GM19043 (cell line): Measurements from ENCODE around the gene FRY.
A peak's percentile ranks its signal among the peaks of the same experiment; 100 is the strongest.
"Not testable (repeated sequence)": the region's sequence is repeated elsewhere in the genome, so short reads cannot be mapped to it uniquely, and the experiment has no call there.

Experiments used
- ATAC-seq: cut with Tn5 transposase; IDR thresholded peaks from one replicate; pipeline ENCODE4 v1.9.1; 2021; ENCODE audit warnings: low read depth; ENCODE audit not compliant: unreplicated experiment

Gene FRY

GRCh38 chr13:32039528-32039927 is 8.0 kb downstream of the FRY start:
- no peak for ATAC-seq

DNA sequence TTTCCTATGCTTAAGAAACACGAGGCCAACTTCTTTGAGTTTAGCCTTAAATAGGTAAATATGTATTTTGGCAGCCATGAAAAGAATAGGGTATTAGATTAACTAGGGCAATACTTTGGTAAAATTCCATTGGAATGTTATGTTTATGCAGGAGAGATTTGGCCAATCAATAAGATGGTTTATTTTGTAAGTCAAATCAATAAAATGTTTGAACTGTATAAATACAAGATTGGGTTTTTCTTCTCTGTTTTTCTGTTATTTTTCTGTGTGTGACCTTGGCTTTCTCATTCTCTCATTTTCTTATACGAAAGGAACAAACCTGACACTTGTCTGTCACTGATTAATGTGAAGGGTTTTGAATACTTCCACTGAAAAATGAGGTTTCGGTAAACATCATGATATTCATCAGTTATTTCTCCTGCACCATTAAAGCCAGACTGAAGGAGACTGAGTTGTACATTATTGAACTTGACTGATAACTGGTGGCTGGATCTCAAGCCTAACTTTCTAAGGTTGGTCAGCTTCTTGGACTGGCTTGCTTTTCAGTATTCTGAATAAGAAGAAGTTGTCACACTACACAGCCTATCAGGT is 8.6 kb downstream of the FRY start:
- no peak for ATAC-seq

GRCh38 chr13:32040689-32041088 is 9.1 kb downstream of the FRY start:
- no peak for ATAC-seq

- ATAC-seq = peak; percentile 68
Measured at GRCh38 chr13:32041429-32041828, 9.9 kb downstream of the FRY start.

GRCh38 chr13:32042551-32042950 is 11.0 kb downstream of the FRY start:
- ATAC-seq = no peak

DNA sequence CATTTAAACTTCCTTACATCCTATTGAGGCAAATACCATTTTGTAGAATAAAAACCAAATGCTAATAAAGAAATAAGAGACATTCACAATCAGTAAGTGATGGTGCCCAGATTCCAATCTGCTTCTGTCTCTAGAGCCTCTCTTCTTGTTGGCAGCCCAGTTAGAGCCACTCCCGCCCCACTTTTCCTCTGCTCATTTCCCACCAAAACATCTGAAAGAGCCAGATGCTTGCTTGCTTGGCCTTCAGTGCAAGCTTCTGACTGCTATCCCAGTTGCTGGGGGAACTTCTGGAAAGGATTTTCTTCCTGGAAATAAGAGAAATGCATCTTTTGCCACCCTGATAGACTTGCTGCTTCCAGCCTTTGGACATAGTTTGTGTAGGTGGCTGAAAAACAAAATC is 12.9 kb downstream of the FRY start:
- ATAC-seq = no peak

GRCh38 chr13:32045537-32045936 is 14.0 kb downstream of the FRY start:
- no peak for ATAC-seq

DNA sequence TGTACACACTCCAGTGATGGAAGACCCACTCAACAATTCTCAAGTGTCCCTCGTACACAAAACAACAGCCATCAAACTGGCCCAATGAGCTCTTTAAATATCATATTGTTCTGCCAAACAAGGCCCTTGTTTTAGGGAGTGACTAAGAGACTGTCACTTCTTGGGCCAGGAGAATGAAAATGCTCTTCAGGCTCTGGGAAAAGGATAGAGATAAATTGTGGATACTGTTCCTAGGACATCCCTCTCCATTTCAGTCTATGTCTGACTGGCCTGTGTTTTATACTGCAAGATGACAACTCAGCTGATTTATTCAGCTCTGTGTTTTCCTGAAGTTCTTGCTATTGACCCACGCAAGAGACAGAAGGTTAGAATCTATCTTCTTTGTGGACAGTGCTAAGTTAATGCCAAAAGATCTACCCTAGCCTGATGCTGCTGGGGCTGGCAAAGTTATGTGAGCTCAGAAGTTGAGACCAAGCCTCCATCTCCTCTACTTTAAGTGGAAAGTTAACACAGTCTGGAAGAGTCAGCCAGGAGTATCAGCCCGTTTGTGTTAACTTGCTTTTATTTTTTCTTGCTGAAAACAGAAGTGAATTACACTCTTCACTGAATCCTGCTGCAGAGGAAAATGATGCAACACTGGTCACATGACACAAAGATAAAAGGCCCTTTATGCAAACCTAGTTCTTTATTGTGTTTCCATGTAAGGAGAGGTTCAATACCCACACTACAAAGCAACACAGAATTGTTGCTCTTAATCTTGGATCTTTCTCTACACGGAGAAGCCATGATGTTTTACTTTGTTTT is 14.6 kb downstream of the FRY start:
- ATAC-seq = no peak

GRCh38 chr13:32047088-32047487 is 15.5 kb downstream of the FRY start:
- ATAC-seq = no peak

DNA sequence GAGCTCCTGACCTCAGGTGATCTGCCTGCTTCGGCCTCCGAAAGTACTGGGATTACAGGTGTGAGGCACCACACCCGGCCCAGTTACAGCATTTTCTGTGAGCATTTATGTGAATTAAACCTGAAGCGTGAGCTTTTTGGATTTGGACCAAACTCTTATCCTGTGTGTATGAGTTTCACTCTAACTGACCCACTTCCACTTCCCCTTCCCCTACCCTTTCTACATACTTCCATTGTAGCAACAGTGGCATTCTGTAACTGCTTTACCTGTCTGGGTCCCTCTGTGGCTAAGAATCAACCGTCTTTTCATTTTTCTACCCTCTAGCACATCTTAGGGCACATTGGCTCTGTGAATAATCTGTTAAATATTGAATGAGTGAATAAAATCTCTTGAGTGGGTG is 16.2 kb downstream of the FRY start:
- no peak for ATAC-seq

DNA sequence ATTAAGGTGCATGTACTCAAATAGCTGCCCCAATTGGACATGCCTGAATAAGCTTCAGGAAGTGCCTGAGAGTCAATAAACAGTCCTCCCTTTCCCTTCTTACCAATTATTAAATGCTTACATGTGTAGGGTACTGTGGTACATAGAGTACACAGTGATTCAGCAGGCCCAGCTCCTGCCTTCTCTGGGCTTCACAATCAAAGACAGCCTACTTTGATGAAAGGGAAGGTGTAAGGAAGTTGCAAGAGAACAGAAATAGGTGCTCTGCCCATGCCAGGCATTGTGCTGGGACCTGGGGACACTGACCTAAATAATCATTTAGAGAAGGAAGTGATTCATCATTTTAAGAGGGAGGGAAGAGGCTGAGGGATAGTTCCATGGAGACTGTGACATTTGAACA is 17.2 kb downstream of the FRY start:
- ATAC-seq = no peak

- ATAC-seq = no peak
Measured at GRCh38 chr13:32051156-32051555, 19.6 kb downstream of the FRY start.

- no peak for ATAC-seq
Measured at GRCh38 chr13:32056316-32056715, 24.7 kb downstream of the FRY start.

DNA sequence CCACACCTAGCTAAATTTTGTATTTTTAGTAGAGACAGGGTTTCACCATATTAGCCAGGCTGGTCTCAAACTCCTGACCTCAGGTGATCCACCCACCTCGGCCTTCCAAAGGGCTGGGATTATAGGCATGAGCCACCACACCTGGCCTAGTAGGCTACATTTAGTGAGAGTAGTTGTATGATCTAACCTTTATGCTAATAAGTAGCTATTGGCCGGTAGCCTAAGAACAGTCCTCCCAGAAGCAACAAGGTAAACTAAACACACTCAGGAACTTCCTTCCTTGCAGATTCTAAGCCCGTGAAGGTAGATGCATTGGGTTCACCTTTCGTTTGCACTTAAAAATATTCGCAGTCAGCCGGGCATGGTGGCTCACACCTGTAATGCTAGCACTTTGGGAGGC is 25.8 kb downstream of the FRY start:
- ATAC-seq = not testable (repeated sequence)

DNA sequence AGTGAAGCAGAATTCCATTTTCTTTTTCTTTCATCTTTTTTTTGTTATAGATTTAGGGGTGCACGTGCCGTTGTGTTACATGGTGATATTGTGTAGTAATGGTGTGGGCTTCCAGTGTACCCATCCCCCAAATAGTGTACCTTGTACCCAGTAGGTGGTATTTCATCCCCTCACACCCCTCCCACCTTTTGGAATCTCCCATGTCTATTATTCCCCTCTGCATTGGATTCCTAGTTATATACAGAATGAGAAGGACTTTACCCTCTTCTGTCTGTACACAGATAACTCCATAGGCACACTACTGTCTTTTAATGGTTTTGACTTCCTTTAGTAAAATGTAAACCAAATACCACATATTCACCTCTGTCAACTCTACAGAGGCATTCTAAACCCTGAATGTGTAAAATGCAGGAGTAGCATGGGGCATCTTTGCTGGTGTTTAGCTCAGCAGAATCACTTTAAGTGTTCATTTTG is 28.0 kb downstream of the FRY start:
- no peak for ATAC-seq

DNA sequence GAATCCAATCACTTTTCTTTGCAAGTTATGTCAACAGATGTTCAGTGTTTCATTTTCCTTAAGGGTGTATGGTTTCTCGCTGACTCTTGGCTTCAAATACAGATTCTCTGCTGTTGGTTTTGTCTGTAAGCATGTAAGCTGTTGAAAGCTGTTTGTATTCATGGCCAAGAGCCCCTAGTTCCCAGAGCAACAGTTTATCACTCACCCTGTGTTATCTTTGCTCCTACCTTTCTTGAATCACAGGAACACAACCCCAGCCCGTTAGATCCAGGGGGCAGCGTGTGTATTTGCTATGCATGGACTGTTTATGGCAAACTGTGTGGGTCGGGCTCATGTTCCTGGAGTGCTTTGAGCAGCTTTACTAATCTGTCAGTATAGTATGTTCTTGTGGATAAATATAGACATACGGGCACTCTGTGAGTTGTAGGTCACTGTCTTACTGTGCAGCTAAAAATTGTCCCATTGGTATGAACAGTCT is 28.9 kb downstream of the FRY start:
- ATAC-seq = no peak

- no peak for ATAC-seq
Measured at GRCh38 chr13:32063619-32064233, 32.2 kb downstream of the FRY start.

DNA sequence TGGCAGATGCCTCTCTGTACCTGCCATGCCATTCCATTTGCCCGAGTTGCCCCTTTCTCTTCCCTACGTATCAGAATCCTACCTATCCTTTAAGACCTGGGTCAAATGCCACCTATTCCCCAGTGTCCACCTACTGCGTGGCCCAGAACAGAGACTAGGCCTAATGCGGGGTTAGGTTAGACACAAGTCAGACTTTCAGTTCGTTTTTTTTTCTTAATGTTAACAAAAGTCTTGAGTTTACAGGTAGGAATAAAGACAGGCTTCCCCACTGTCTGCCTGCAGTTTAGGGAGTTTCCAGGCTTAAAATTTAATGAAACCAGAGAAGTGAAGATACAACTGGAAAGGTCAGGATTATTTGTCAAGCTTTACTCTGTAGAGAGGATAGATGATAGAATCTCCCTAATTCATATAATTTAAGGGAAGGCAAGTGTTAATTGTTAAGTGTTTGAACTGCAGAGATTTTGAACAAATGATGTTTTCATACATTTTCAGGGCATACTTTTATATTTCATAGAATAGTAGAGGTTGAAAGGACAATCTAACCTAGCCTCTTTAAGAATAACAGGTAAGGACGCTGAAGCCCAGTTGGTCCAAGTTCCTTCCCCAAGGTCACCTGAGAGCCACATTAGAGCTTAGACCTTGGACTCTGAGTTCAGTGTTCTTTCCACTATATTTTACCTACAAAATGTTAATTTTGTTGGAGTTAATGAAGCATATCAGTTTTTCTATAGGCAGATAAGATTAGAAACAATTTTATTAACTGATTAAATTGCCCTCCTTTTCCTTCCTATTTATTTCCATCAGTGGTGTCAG is 35.8 kb downstream of the FRY start:
- ATAC-seq = no peak

DNA sequence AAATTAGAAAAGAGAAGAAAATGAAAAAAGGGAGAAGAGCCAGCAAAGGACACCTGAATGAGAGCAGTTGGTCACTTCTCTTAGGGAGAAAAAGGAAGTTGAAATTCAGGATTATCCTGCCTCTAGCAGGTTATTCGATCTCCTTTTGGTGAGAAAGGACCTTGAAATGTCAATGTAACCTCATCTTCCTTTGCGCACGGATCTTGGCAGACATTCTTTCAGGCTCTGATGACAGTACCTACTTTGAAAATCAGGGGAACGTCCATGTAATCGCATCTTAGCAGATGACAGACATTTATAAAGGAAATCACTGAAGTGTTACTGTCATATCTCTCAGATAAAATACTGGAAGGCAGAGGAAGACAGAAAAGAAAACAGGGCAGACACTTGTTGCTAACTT is 36.7 kb downstream of the FRY start:
- no peak for ATAC-seq

- ATAC-seq = no peak
Measured at GRCh38 chr13:32073180-32073864, 41.7 kb downstream of the FRY start.
